GM19025 (cell line): Measurements from ENCODE around the gene ASIC4.

Experiments
- ATAC-seq: cut with Tn5 transposase; IDR thresholded peaks from one replicate; pipeline ENCODE4 v1.9.1; 2021; ENCODE audit warnings: mild to moderate bottlenecking, low read depth, moderate library complexity; ENCODE audit not compliant: unreplicated experiment

Gene ASIC4

DNA sequence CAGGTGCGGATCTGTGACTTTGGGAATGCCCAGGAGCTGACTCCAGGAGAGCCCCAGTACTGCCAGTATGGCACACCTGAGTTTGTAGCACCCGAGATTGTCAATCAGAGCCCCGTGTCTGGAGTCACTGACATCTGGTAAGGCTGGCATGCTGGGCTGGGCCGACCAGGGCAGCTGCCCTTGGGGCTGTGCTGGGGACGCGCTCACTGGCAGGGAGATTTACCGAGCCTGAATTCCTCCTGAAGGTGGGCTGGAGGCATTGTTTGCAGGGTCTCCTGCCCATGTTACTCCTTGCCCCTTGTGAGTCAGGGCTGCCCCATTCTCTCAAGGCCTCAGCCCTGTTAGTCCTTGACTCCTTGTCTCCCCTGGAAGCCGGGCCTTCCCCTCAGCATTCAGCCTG, 34.3 kb upstream of the ASIC4 start:
- ATAC-seq = no peak

DNA sequence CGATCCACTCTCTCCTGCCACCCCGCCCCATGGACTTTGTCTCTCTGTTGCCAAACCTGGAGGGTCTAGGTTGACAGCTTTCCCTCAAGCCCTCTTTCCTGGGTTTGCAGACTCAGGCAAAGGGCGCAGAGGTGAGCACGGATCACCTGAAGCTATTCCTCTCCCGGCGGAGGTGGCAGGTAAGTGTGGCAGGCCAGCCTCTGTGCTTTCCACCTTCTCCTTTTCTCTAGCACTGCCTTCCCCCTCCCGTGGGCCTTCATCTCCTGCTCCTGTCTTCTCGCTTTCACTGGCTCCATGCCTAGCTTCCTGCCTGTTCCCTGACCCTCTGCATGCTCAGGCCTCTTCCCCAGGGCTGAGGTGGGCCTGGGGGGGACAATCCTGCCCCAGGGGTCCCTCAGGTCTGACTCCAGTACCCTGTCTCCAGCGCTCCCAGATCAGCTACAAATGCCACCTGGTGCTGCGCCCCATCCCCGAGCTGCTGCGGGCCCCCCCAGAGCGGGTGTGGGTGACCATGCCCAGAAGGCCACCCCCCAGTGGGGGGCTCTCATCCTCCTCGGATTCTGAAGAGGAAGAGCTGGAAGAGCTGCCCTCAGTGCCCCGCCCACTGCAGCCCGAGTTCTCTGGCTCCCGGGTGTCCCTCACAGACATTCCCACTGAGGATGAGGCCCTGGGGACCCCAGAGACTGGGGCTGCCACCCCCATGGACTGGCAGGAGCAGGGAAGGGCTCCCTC, 31.4 kb upstream of the ASIC4 start:
- ATAC-seq = no peak

DNA sequence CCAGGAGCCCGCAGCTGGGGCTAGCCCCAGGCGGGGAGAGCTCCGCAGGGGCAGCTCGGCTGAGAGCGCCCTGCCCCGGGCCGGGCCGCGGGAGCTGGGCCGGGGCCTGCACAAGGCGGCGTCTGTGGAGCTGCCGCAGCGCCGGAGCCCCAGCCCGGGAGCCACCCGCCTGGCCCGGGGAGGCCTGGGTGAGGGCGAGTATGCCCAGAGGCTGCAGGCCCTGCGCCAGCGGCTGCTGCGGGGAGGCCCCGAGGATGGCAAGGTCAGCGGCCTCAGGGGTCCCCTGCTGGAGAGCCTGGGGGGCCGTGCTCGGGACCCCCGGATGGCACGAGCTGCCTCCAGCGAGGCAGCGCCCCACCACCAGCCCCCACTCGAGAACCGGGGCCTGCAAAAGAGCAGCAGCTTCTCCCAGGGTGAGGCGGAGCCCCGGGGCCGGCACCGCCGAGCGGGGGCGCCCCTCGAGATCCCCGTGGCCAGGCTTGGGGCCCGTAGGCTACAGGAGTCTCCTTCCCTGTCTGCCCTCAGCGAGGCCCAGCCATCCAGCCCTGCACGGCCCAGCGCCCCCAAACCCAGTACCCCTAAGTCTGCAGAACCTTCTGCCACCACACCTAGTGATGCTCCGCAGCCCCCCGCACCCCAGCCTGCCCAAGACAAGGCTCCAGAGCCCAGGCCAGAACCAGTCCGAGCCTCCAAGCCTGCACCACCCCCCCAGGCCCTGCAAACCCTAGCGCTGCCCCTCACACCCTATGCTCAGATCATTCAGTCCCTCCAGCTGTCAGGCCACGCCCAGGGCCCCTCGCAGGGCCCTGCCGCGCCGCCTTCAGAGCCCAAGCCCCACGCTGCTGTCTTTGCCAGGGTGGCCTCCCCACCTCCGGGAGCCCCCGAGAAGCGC, 30.6 kb upstream of the ASIC4 start:
- no peak for ATAC-seq

DNA sequence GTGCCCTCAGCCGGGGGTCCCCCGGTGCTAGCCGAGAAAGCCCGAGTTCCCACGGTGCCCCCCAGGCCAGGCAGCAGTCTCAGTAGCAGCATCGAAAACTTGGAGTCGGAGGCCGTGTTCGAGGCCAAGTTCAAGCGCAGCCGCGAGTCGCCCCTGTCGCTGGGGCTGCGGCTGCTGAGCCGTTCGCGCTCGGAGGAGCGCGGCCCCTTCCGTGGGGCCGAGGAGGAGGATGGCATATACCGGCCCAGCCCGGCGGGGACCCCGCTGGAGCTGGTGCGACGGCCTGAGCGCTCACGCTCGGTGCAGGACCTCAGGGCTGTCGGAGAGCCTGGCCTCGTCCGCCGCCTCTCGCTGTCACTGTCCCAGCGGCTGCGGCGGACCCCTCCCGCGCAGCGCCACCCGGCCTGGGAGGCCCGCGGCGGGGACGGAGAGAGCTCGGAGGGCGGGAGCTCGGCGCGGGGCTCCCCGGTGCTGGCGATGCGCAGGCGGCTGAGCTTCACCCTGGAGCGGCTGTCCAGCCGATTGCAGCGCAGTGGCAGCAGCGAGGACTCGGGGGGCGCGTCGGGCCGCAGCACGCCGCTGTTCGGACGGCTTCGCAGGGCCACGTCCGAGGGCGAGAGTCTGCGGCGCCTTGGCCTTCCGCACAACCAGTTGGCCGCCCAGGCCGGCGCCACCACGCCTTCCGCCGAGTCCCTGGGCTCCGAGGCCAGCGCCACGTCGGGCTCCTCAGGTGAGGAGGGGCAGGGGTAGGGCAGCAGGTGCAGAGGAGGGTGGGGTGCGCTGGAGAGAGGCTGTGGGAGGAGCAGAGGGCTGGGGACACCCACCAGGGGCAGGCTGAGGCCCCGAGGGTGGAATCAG, 29.7 kb upstream of the ASIC4 start:
- no peak for ATAC-seq

DNA sequence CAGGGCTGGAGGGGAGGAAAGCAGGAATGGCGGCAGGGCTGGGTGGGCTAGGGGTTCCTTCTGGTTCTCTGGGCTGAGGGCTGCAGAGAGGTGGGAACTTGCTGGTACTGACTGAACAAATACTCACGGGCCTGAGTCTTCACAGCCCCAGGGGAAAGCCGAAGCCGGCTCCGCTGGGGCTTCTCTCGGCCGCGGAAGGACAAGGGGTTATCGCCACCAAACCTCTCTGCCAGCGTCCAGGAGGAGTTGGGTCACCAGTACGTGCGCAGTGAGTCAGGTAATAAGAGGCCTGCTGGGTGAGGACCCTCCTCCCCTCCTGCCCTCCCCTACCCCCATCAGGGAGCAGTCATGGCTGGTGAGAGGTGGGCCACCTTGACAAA, 29.1 kb upstream of the ASIC4 start:
- ATAC-seq = no peak

DNA sequence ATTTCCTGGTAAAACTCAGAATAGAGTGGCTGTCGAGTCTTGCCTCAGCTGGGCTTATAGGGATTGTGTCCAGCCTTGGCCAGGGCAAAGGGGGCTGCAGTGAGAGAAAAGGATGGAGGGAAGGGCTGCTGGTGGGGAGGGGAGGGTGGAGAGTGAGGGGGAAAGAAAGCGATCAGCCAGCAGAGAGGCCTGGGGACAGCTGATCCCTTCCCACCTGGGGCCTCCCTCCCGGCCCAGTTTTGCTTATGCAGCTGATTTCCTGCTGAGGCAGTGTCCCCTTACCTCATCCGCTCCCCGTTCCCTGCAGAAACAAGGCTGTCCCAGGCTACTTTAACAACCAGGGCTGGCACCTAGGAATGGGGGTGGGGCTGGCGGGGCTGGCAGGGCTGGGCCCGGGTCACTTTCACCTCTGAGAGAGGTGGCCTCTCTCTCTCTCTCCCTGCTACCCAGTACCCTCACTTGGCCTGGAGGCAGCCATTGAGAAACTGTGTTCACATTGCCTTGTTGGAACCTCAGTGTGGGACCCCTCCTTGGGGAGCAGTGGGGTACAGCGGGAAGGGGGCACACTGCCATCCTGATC, 27.8 kb upstream of the ASIC4 start:
- no peak for ATAC-seq

DNA sequence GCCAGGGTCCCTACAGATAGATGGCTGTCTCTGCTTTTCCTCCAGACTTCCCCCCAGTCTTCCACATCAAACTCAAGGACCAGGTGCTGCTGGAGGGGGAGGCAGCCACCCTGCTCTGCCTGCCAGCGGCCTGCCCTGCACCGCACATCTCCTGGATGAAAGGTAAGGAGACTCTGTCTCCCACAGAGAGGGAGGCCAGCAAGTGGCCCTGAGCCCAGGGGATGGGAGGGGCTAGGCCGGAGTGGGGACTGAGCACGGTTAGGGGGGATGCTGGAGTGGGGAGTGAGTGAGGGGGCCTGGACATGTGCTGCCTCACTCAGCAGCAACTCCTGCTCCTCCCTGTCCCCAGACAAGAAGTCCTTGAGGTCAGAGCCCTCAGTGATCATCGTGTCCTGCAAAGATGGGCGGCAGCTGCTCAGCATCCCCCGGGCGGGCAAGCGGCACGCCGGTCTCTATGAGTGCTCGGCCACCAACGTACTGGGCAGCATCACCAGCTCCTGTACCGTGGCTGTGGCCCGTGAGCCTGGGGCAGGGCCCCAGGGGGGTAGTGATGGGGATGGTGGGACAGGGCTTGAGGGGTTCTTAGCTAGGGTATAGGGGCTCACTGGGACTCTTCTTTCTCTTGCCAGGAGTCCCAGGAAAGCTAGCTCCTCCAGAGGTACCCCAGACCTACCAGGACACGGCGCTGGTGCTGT, 26.0 kb upstream of the ASIC4 start:
- ATAC-seq = no peak

DNA sequence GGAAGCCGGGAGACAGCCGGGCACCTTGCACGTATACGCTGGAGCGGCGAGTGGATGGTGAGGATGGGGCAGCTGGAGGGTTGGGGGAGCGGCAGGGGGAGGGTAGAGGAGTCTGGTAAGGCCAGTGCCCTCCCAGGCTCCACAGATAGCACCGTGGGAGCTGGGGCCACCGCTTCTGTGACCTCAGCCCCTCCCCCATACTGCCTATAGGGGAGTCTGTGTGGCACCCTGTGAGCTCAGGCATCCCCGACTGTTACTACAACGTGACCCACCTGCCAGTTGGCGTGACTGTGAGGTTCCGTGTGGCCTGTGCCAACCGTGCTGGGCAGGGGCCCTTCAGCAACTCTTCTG, 25.5 kb upstream of the ASIC4 start:
- no peak for ATAC-seq

DNA sequence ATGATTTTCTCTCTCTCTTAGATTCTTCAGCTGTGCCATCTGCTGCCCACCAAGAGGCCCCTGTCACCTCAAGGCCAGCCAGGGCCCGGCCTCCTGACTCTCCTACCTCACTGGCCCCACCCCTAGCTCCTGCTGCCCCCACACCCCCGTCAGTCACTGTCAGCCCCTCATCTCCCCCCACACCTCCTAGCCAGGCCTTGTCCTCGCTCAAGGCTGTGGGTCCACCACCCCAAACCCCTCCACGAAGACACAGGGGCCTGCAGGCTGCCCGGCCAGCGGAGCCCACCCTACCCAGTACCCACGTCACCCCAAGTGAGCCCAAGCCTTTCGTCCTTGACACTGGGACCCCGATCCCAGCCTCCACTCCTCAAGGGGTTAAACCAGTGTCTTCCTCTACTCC, 25.0 kb upstream of the ASIC4 start:
- no peak for ATAC-seq

DNA sequence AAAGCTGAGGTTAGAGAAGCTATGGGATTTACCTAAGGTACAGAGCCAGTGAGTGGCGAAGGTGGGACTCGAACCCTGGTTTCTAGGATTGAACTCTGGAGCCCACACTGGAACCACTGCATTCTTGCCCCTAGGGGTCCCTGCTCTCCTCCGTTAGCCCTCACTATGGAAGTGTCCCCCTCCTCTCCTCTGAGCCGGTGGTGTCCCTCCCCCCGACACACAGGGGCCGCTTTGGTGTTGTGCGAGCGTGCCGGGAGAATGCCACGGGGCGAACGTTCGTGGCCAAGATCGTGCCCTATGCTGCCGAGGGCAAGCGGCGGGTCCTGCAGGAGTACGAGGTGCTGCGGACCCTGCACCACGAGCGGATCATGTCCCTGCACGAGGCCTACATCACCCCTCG, 24.1 kb upstream of the ASIC4 start:
- no peak for ATAC-seq

DNA sequence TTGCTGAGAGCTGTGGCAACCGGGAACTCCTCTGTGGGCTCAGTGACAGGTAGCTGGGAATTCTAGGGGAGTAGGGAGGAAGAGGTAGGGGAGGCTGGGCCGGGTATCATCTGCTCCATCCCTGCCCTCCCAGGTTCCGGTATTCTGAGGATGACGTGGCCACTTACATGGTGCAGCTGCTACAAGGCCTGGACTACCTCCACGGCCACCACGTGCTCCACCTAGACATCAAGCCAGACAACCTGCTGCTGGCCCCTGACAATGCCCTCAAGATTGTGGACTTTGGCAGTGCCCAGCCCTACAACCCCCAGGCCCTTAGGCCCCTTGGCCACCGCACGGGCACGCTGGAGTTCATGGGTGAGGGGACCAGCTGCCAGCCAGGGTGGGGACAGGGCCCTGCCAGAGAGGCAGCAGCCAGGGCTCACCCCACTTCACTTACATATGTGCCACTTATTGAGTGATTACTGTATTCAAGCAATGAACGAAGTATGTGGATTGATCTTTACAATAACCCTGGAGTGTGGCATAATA, 23.6 kb upstream of the ASIC4 start:
- no peak for ATAC-seq

DNA sequence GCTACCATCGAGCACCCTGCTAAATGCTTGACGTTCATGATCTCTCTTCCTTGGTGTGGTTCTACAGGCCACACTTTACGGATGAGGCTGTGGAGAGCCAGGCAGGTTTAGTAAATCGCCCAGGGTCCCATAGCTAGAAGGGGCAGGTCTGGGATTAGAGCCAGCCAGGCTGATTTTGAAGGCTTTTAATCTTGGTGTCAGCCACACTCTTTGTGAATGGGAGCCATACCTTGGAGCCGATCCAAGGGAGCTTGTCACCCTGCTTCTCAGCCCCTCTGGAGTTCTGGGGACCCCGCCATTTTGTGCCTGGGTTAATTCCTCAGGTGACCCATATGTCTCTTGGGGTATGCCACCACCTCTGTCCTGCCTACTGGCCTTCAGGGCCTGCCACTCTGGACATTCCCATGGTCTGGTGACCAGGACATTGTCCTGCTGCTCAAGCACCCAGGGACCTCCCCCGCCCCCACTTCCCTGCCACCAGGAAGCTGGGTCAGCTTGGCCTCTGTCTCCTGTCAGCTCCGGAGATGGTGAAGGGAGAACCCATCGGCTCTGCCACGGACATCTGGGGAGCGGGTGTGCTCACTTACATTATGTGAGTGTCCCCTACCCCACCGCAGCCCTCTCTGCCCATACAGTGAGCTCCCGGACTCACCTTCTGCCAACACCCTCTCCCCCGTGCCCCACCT, 22.9 kb upstream of the ASIC4 start:
- no peak for ATAC-seq

DNA sequence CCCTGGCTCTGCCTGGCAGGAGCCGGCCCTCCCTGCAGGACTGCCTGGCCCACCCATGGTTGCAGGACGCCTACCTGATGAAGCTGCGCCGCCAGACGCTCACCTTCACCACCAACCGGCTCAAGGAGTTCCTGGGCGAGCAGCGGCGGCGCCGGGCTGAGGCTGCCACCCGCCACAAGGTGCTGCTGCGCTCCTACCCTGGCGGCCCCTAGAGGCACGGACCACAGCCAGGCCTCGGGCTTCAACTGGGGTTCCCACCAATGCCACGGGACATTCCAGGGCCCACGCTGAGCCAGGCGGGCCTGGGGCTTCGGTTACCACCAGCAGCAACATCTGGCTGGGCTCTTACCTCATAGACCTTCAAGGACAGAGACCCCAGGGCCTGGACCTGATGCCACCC, 21.7 kb upstream of the ASIC4 start:
- ATAC-seq = no peak

DNA sequence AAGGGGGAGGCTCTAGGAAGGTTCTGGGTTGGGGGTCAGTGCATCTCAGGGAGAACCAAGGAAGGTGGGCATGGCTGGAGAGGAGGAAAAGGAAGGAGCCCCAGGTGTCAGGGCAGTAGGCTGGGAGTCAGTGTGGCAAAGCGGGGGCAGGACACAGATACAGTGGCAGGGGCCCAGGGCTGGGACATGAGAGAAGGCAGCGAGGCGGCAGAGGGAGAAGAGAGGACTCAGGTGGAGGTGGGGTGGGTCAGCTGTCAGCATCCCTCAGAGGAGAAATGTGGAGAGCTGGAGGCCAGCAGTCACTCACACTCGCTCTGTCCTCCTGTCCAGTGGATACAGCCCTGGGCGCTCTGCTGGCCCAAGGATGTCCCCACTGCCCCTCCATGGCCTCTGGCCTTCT, 21.2 kb upstream of the ASIC4 start:
- no peak for ATAC-seq

DNA sequence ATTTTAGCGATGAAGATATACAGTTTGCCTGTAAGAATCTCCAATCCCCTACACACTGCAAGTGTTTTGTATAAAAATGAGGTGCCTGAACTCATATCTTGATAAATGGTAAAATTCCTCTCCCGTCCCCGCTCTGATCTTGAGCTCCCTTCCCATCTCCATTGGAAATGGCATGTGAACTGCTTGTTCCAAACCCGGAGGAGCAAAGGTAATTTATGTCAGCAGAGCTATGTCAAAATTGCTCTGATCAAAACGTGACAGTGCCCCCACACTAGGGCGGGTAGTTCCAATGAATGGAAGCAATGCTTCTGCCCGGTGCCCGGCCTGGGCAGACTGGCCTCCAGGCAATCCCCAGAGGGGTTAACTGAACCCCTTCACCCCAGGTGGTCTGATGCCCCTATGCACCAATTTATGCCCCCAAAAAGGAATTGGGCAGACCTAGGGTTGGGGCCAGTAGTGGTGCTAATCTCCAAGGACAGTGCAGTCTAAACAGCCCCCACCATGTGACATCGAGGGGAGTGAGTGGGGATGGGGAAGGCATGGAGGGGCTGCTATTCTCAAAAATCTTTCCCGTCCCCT, 19.2 kb upstream of the ASIC4 start:
- ATAC-seq = no peak

DNA sequence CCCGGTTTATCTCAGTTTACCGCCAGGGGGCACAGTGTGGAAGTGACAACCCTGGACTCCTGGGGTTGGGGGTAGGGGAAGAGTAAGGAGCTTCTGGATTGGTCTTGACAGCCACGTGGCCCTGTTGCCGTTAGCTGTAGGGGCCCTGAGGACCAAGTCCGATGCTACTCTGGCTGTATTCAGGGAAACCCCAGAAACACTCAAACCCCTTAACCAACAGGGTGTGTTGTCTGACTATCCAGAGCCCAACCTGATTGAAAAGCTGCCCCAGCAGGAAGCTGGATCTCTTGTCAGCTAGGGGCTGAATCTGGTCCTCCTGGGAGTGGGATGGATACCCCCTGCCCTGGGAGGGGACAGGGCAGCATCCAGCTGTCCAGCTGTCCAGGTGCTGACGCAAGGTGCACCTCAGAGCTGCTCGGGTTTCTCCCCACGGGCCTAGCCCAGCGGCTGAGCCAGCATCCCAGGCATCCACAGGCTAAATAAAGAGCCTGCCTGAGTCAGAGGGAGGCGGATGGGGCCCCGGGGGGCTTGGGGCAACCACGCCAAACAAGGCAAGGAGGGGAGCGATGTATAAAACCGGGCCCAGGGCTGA, 18.7 kb upstream of the ASIC4 start:
- ATAC-seq = peak; percentile 16

DNA sequence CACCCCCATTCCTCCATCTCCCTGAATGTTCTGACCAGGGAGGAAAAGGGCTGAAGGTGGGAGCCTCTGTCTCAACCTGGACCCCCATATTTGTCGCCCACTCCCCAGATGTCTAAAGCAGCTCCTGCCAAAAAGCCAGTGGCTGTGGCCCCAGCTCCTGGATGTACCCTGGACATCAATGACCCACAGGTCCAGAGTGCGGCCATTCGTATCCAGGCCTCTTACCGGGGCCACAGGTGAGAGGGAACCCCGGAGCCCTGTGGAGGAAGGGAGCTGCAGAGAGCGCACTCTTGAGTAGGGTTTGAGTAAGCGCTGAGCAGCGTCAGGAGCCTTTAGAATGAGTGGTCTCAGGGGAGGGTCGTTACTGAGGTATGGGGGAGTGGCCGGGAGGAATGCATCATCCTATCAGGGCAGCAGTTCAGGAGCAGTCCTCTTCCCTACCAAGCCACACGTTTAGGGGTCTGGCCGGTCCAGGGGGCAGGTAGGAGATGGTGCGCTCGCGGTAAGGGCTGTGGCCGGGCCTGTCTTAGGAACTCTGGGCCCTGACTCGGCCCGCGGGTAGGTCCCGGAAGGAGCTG, 17.9 kb upstream of the ASIC4 start:
- ATAC-seq = no peak

DNA sequence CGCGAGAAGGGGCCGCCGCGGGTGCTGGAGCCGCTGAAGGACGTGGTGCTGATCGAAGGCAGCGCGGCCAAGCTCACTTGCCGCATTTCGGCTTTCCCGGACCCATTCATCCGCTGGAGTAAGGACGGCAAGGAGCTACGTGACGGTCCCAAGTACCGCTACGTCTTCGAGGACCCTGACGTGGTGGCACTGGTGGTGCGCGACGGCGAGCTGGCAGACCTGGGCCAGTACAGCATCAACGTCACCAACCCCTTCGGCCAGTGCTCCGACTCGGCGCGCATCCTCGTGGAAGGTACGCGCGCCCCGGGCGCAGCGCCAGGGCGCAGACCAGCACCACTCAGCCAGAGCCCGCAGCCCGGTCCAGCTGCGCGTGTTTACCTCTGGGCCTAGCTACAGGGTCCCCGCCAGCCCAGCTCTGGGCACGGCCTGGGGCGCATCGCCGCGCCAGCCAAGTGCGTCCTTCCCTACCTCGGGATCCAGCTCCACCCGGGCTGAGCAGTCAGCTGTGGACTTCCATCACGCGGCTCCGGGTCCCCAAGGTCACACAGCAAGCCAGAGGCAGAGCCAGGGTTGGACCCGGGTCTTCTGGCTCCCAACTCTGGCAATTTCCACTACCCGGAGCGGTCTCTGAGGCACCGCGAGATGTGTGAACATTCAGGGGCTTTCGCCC, 17.3 kb upstream of the ASIC4 start:
- no peak for ATAC-seq
